ENCODE results near the gene CCDC154. TPM values are rescaled to one million over a fixed set of nuclear protein-coding genes. Genes with fewer than 3 reads are reported as not detected.

The CCDC154 gene
- total and polyA plus RNA-seq, 2 donors from 2014 or later, result 1.8 to 2.8 TPM

GRCh38 chr16:1403036-1403435, 41.3 kb downstream of the CCDC154 start:
- no peak for TF ChIP-seq CTCF (IDR thresholded peaks at IDR 0.05; ENCODE audit: borderline replicate concordance, extremely low read depth, insufficient read depth)
- FAIRE-seq, result no peak
- intact Hi-C loops (cut with DNase I), result no loop called here
- H3K4me1 ChIP-seq (ENCODE audit: control insufficient read depth in 2 of 3, insufficient read depth in 2 of 3, low read depth in 1 of 3, low read length in 3 of 3), result no peaks in the 10 kb centered on the region
- H3K36me3 ChIP-seq (ENCODE audit: control insufficient read depth in 2 of 3, insufficient read depth in 3 of 3, low read length in 3 of 3), result peaks cover 0 to 12% (median 10%) of the 10 kb centered on the region in 3 donors
- no peak overlapping the region for H3K27ac ChIP-seq (ENCODE audit: low read depth in 2 of 2, low read length in 2 of 2)
- H3K4me3 ChIP-seq (ENCODE audit: low read length in 3 of 3), result no peak overlapping the region
- H3K9ac ChIP-seq (ENCODE audit: low read length in 3 of 3), result no peak overlapping the region
- H3K27me3 ChIP-seq (ENCODE audit: control insufficient read depth, insufficient read depth, low read length), result no peaks in the 10 kb centered on the region
- H3K9me3 ChIP-seq (ENCODE audit: control insufficient read depth in 2 of 3, insufficient read depth in 1 of 3, low read length in 3 of 3), result no peaks in the 10 kb centered on the region
- DNase-seq, result no peak

- intact Hi-C loops (cut with DNase I), result no loop called here
These were observed 42.6 kb downstream of the CCDC154 start for GRCh38 chr16:1401758-1402154.

GRCh38 chr16:1401061-1401757, 43.1 kb downstream of the CCDC154 start:
- no peak for DNase-seq
- H3K4me1 ChIP-seq (ENCODE audit: control insufficient read depth in 2 of 3, insufficient read depth in 2 of 3, low read depth in 1 of 3, low read length in 3 of 3), result no peaks in the 10 kb centered on the region
- H3K4me3 ChIP-seq (ENCODE audit: low read length in 3 of 3), result no peak overlapping the region
- intact Hi-C loops (cut with DNase I), result no loop called here
- no peak for TF ChIP-seq CTCF (IDR thresholded peaks at IDR 0.05; ENCODE audit: borderline replicate concordance, extremely low read depth, insufficient read depth)
- no peaks in the 10 kb centered on the region for H3K9me3 ChIP-seq (ENCODE audit: control insufficient read depth in 2 of 3, insufficient read depth in 1 of 3, low read length in 3 of 3)
- no peak overlapping the region for H3K27ac ChIP-seq (ENCODE audit: low read depth in 2 of 2, low read length in 2 of 2)
- no peak overlapping the region for H3K9ac ChIP-seq (ENCODE audit: low read length in 3 of 3)
- FAIRE-seq, result no peak
- H3K36me3 ChIP-seq (ENCODE audit: control insufficient read depth in 2 of 3, insufficient read depth in 3 of 3, low read length in 3 of 3), result peaks cover 0 to 14% (median 10%) of the 10 kb centered on the region in 3 donors
- H3K27me3 ChIP-seq (ENCODE audit: control insufficient read depth, insufficient read depth, low read length), result no peaks in the 10 kb centered on the region

More at GRCh38 chr16:1401758-1402154, 42.6 kb downstream of the CCDC154 start:
- Histone ChIP-seq H3K9ac (ENCODE audit: low read length in 3 of 3) (no peak overlapping the region), H3K27ac (ENCODE audit: low read depth in 2 of 2, low read length in 2 of 2) (no peak overlapping the region), H3K36me3 (ENCODE audit: control insufficient read depth in 2 of 3, insufficient read depth in 3 of 3, low read length in 3 of 3) (peaks cover 0 to 14% (median 10%) of the 10 kb centered on the region in 3 donors), H3K4me1 (ENCODE audit: control insufficient read depth in 2 of 3, insufficient read depth in 2 of 3, low read depth in 1 of 3, low read length in 3 of 3) (no peaks in the 10 kb centered on the region), H3K9me3 (ENCODE audit: control insufficient read depth in 2 of 3, insufficient read depth in 1 of 3, low read length in 3 of 3) (no peaks in the 10 kb centered on the region), H3K4me3 (ENCODE audit: low read length in 3 of 3) (no peak overlapping the region), H3K27me3 (ENCODE audit: control insufficient read depth, insufficient read depth, low read length) (no peaks in the 10 kb centered on the region)
- FAIRE-seq, result no peak
- no peak for TF ChIP-seq CTCF (IDR thresholded peaks at IDR 0.05; ENCODE audit: borderline replicate concordance, extremely low read depth, insufficient read depth)
- DNase-seq, result no peak

Data from kidney (tissue), 14 donors.